ENCODE results near the gene PPM1M. TPM values are rescaled to one million over a fixed set of nuclear protein-coding genes. Genes with fewer than 3 reads are reported as not detected.

The PPM1M gene
- total and polyA plus RNA-seq, 2 experiments from 2014 or later: 6.2 to 10.7 TPM

- Histone ChIP-seq H3K4me1 (ENCODE audit: insufficient read depth) (peaks cover 18% of the 10 kb centered on the region), H3K9me2 (replicated peaks; ENCODE audit: insufficient read depth) (no peaks in the 10 kb centered on the region), H3K79me2 (no peaks in the 10 kb centered on the region), H3K27ac (peak overlapping the region; percentile 86), H3K36me3 (replicated peaks; ENCODE audit: insufficient read depth, low read depth) (peaks cover under 1% of the 10 kb centered on the region), H3K9me3 (ENCODE audit: low read depth) (no peaks in the 10 kb centered on the region), H2AFZ (no peak overlapping the region), H3K27me3 (no peaks in the 10 kb centered on the region), H3K4me2 (no peak overlapping the region), H4K20me1 (ENCODE audit: insufficient read depth, poor library complexity, severe bottlenecking) (no peaks in the 10 kb centered on the region), H3K4me3 (no peak overlapping the region)
- no peak for DNase-seq (ENCODE audit: low spot score)
- no peak for TF ChIP-seq CTCF (IDR thresholded peaks at IDR 0.05; ENCODE audit: poor library complexity)
- TF ChIP-seq EZH2 (IDR thresholded peaks at IDR 0.05; ENCODE audit: borderline replicate concordance): no peak
- no peak for TF ChIP-seq EZH2phosphoT487 (IDR thresholded peaks at IDR 0.05; ENCODE audit: low read depth, severe bottlenecking, unreplicated experiment)
Measured at GRCh38 chr3:52210037-52210436, 35.5 kb upstream of the PPM1M start.

GRCh38 chr3:52210550-52211046, 35.0 kb upstream of the PPM1M start:
- Histone ChIP-seq H4K20me1 (ENCODE audit: insufficient read depth, poor library complexity, severe bottlenecking) (no peaks in the 10 kb centered on the region), H3K9me3 (ENCODE audit: low read depth) (no peaks in the 10 kb centered on the region), H3K4me2 (peak overlapping the region; percentile 5), H3K4me1 (ENCODE audit: insufficient read depth) (peaks cover 18% of the 10 kb centered on the region), H3K9me2 (replicated peaks; ENCODE audit: insufficient read depth) (no peaks in the 10 kb centered on the region), H3K27ac (peak overlapping the region; percentile 86), H3K79me2 (no peaks in the 10 kb centered on the region), H3K27me3 (no peaks in the 10 kb centered on the region), H2AFZ (no peak overlapping the region), H3K4me3 (no peak overlapping the region), H3K36me3 (replicated peaks; ENCODE audit: insufficient read depth, low read depth) (no peaks in the 10 kb centered on the region)
- WGBS (ENCODE audit: low lambda C conversion rate, missing lambda C conversion rate): 57% methylated on average over 6 of the region's 6 CpGs
- peak; percentile 77 for DNase-seq (ENCODE audit: low spot score)
- no peak for TF ChIP-seq CTCF (IDR thresholded peaks at IDR 0.05; ENCODE audit: poor library complexity)
- no peak for TF ChIP-seq EZH2phosphoT487 (IDR thresholded peaks at IDR 0.05; ENCODE audit: low read depth, severe bottlenecking, unreplicated experiment)
- TF ChIP-seq EZH2 (IDR thresholded peaks at IDR 0.05; ENCODE audit: borderline replicate concordance): no peak

- no peaks in the 10 kb centered on the region for H3K79me2 ChIP-seq
- H3K9me2 ChIP-seq (replicated peaks; ENCODE audit: insufficient read depth): no peaks in the 10 kb centered on the region
- TF ChIP-seq EZH2 (IDR thresholded peaks at IDR 0.05; ENCODE audit: borderline replicate concordance) (no peak), EZH2phosphoT487 (IDR thresholded peaks at IDR 0.05; ENCODE audit: low read depth, severe bottlenecking, unreplicated experiment) (no peak), CTCF (IDR thresholded peaks at IDR 0.05; ENCODE audit: poor library complexity) (no peak)
- H3K4me3 ChIP-seq: no peak overlapping the region
- H3K36me3 ChIP-seq (replicated peaks; ENCODE audit: insufficient read depth, low read depth): no peaks in the 10 kb centered on the region
- H4K20me1 ChIP-seq (ENCODE audit: insufficient read depth, poor library complexity, severe bottlenecking): no peaks in the 10 kb centered on the region
- H3K27me3 ChIP-seq: no peaks in the 10 kb centered on the region
- peaks cover 18% of the 10 kb centered on the region for H3K4me1 ChIP-seq (ENCODE audit: insufficient read depth)
- H3K9me3 ChIP-seq (ENCODE audit: low read depth): no peaks in the 10 kb centered on the region
- no peak for DNase-seq (ENCODE audit: low spot score)
- H3K4me2 ChIP-seq: peak overlapping the region; percentile 5
- H2AFZ ChIP-seq: no peak overlapping the region
- H3K27ac ChIP-seq: peak overlapping the region; percentile 84
- WGBS (ENCODE audit: low lambda C conversion rate, missing lambda C conversion rate): 95% methylated on average over 18 of the region's 18 CpGs
Measured at GRCh38 chr3:52211268-52211891, 34.2 kb upstream of the PPM1M start.
